ENCODE results near the gene DPP8.
"Not testable (repeated sequence)": the region's sequence is repeated elsewhere in the genome, so short reads cannot be mapped to it uniquely, and the experiment has no call there.

The DPP8 gene

GRCh38 chr15:65399997-65400396 lies 117.5 kb downstream of the DPP8 start:
- no peaks in the 10 kb centered on the region for H3K79me2 ChIP-seq
- no peaks in the 10 kb centered on the region for H3K27me3 ChIP-seq (ENCODE audit: control insufficient read depth, insufficient read depth, low read length)
- TF ChIP-seq CTCF (IDR thresholded peaks at IDR 0.05), result no peak

GRCh38 chr15:65399001-65399706 lies 118.3 kb downstream of the DPP8 start:
- TF ChIP-seq CTCF (IDR thresholded peaks at IDR 0.05), result no peak
- H3K27me3 ChIP-seq (ENCODE audit: control insufficient read depth, insufficient read depth, low read length), result no peaks in the 10 kb centered on the region

More at GRCh38 chr15:65399997-65400396, 117.5 kb downstream of the DPP8 start:
- Histone ChIP-seq H3K36me3 (ENCODE audit: control insufficient read depth, insufficient read depth, low read length) (no peaks in the 10 kb centered on the region), H2AFZ (no peak overlapping the region), H3K4me3 (ENCODE audit: low read depth, low read length) (no peak overlapping the region), H3K4me1 (no peaks in the 10 kb centered on the region), H3K9me3 (ENCODE audit: control insufficient read depth, low read length) (no peaks in the 10 kb centered on the region), H3K27ac (no peak overlapping the region), H3K9ac (no peak overlapping the region), H3K4me2 (ENCODE audit: low read length) (no peak overlapping the region)

GRCh38 chr15:65398486-65398885 lies 119.0 kb downstream of the DPP8 start:
- not testable (repeated sequence) for H3K36me3 ChIP-seq (ENCODE audit: control insufficient read depth, insufficient read depth, low read length); H3K27ac ChIP-seq; H3K4me2 ChIP-seq (ENCODE audit: low read length); H3K9me3 ChIP-seq (ENCODE audit: control insufficient read depth, low read length); H3K9ac ChIP-seq; H3K27me3 ChIP-seq (ENCODE audit: control insufficient read depth, insufficient read depth, low read length); H3K4me3 ChIP-seq (ENCODE audit: low read depth, low read length); H3K4me1 ChIP-seq; H3K79me2 ChIP-seq; H2AFZ ChIP-seq

More at GRCh38 chr15:65399001-65399706, 118.3 kb downstream of the DPP8 start:
- Histone ChIP-seq H3K79me2 (no peaks in the 10 kb centered on the region), H3K27ac (no peak overlapping the region), H3K9me3 (ENCODE audit: control insufficient read depth, low read length) (no peaks in the 10 kb centered on the region), H3K4me2 (ENCODE audit: low read length) (no peak overlapping the region), H3K4me1 (no peaks in the 10 kb centered on the region), H3K36me3 (ENCODE audit: control insufficient read depth, insufficient read depth, low read length) (no peaks in the 10 kb centered on the region), H3K4me3 (ENCODE audit: low read depth, low read length) (no peak overlapping the region), H2AFZ (no peak overlapping the region), H3K9ac (no peak overlapping the region)

GRCh38 chr15:65396965-65397317 lies 120.5 kb downstream of the DPP8 start:
- H3K36me3 ChIP-seq (ENCODE audit: control insufficient read depth, insufficient read depth, low read length), result no peaks in the 10 kb centered on the region
- no peak overlapping the region for H3K4me3 ChIP-seq (ENCODE audit: low read depth, low read length)
- no peak overlapping the region for H3K4me2 ChIP-seq (ENCODE audit: low read length)
- no peaks in the 10 kb centered on the region for H3K79me2 ChIP-seq
- H3K9me3 ChIP-seq (ENCODE audit: control insufficient read depth, low read length), result no peaks in the 10 kb centered on the region
- no peak overlapping the region for H3K27ac ChIP-seq
- no peak overlapping the region for H2AFZ ChIP-seq
- H3K9ac ChIP-seq, result no peak overlapping the region
- H3K4me1 ChIP-seq, result no peaks in the 10 kb centered on the region
- H3K27me3 ChIP-seq (ENCODE audit: control insufficient read depth, insufficient read depth, low read length), result no peaks in the 10 kb centered on the region
- TF ChIP-seq CTCF (IDR thresholded peaks at IDR 0.05), result no peak

GRCh38 chr15:65396283-65396964 lies 121.1 kb downstream of the DPP8 start:
- H3K4me2 ChIP-seq (ENCODE audit: low read length), result no peak overlapping the region
- H3K36me3 ChIP-seq (ENCODE audit: control insufficient read depth, insufficient read depth, low read length), result no peaks in the 10 kb centered on the region
- no peak overlapping the region for H3K27ac ChIP-seq
- no peaks in the 10 kb centered on the region for H3K79me2 ChIP-seq
- H2AFZ ChIP-seq, result no peak overlapping the region
- H3K4me3 ChIP-seq (ENCODE audit: low read depth, low read length), result no peak overlapping the region
- no peaks in the 10 kb centered on the region for H3K27me3 ChIP-seq (ENCODE audit: control insufficient read depth, insufficient read depth, low read length)
- TF ChIP-seq CTCF (IDR thresholded peaks at IDR 0.05), result no peak
- H3K9ac ChIP-seq, result no peak overlapping the region
- no peaks in the 10 kb centered on the region for H3K4me1 ChIP-seq
- no peaks in the 10 kb centered on the region for H3K9me3 ChIP-seq (ENCODE audit: control insufficient read depth, low read length)
